HG03558 (cell line): Measurements from ENCODE around the gene SCPEP1.
A peak's percentile ranks its signal among the peaks of the same experiment; 100 is the strongest.

Experiments
- ATAC-seq: cut with Tn5 transposase; IDR thresholded peaks from one replicate; pipeline ENCODE4 v1.9.1; 2021; ENCODE audit warnings: moderate number of reproducible peaks; ENCODE audit not compliant: unreplicated experiment; ENCODE audit errors: extremely low read depth

The SCPEP1 gene

GRCh38 chr17:56994009-56994792 is 16.3 kb downstream of the SCPEP1 start:
- ATAC-seq: no peak

GRCh38 chr17:56995766-56996165 is 17.8 kb downstream of the SCPEP1 start:
- ATAC-seq: no peak

GRCh38 chr17:56997313-56997712 is 19.4 kb downstream of the SCPEP1 start:
- ATAC-seq: no peak

GRCh38 chr17:57001541-57001940 is 23.6 kb downstream of the SCPEP1 start:
- no peak for ATAC-seq

GRCh38 chr17:57002904-57003303 is 25.0 kb downstream of the SCPEP1 start:
- no peak for ATAC-seq

GRCh38 chr17:57004944-57005579 is 27.1 kb downstream of the SCPEP1 start:
- peak; percentile 72 for ATAC-seq

- no peak for ATAC-seq
Observed at GRCh38 chr17:57006040-57006439, 28.1 kb downstream of the SCPEP1 start.

- ATAC-seq: no peak
Observed at GRCh38 chr17:57008958-57009357, 31.0 kb downstream of the SCPEP1 start.

GRCh38 chr17:57009737-57010445 is 32.0 kb downstream of the SCPEP1 start:
- no peak for ATAC-seq

- no peak for ATAC-seq
Observed at GRCh38 chr17:57010487-57010886, 32.6 kb downstream of the SCPEP1 start.

GRCh38 chr17:57011491-57012015 is 33.6 kb downstream of the SCPEP1 start:
- no peak for ATAC-seq

GRCh38 chr17:57016071-57016763 is 38.3 kb downstream of the SCPEP1 start:
- ATAC-seq: no peak

GRCh38 chr17:57016764-57017116 is 38.8 kb downstream of the SCPEP1 start:
- no peak for ATAC-seq

- no peak for ATAC-seq
Observed at GRCh38 chr17:57017625-57018024, 39.7 kb downstream of the SCPEP1 start.

GRCh38 chr17:57020208-57020607 is 42.3 kb downstream of the SCPEP1 start:
- ATAC-seq: no peak

GRCh38 chr17:57021226-57021940 is 43.5 kb downstream of the SCPEP1 start:
- no peak for ATAC-seq

GRCh38 chr17:57025876-57026275 is 47.9 kb downstream of the SCPEP1 start:
- no peak for ATAC-seq

GRCh38 chr17:57027852-57028251 is 49.9 kb downstream of the SCPEP1 start:
- ATAC-seq: no peak

- no peak for ATAC-seq
Observed at GRCh38 chr17:57032343-57032742, 54.4 kb downstream of the SCPEP1 start.

- ATAC-seq: no peak
Observed at GRCh38 chr17:57033296-57033695, 55.4 kb downstream of the SCPEP1 start.
